Stimulated activated CD8-positive, alpha-beta memory T cell treated with anti-CD3 and anti-CD28 coated beads, Interleukin-7, amount 100 ng/mL, for 4 hours (primary cell): Measurements from ENCODE around the gene TMED1.

Experiments
- DNase-seq, 2 donors: peaks; one replicate each; pipeline ENCODE4 v3.0.0-alpha.2; 2020; ENCODE audit warnings: low read depth in 2 of 2

Gene TMED1

GRCh38 chr19:10831987-10832938 is 3.7 kb downstream of the TMED1 start:
- DNase-seq = no peak

GRCh38 chr19:10830931-10831779 is 4.9 kb downstream of the TMED1 start:
- no peak for DNase-seq

- DNase-seq = no peak
Observed at GRCh38 chr19:10830370-10830769, 5.6 kb downstream of the TMED1 start.

- no peak for DNase-seq
Observed at GRCh38 chr19:10829967-10830366, 6.0 kb downstream of the TMED1 start.

GRCh38 chr19:10828981-10829821 is 6.8 kb downstream of the TMED1 start:
- DNase-seq = no peak

- no peak for DNase-seq
Observed at GRCh38 chr19:10826846-10827245, 9.2 kb downstream of the TMED1 start.

GRCh38 chr19:10826231-10826630 is 9.8 kb downstream of the TMED1 start:
- no peak for DNase-seq

- no peak for DNase-seq
Observed at GRCh38 chr19:10823690-10824089, 12.3 kb downstream of the TMED1 start.

- DNase-seq = no peak
Observed at GRCh38 chr19:10820173-10820572, 15.8 kb downstream of the TMED1 start.

GRCh38 chr19:10819124-10820060 is 16.6 kb downstream of the TMED1 start:
- DNase-seq = no peak

GRCh38 chr19:10818301-10819123 is 17.5 kb downstream of the TMED1 start:
- no peak for DNase-seq

- DNase-seq = no peak
Observed at GRCh38 chr19:10817291-10818038, 18.5 kb downstream of the TMED1 start.

GRCh38 chr19:10816691-10817090 is 19.3 kb downstream of the TMED1 start:
- no peak for DNase-seq

- no peak for DNase-seq
Observed at GRCh38 chr19:10815969-10816644, 19.9 kb downstream of the TMED1 start.

GRCh38 chr19:10815007-10815536 is 20.9 kb downstream of the TMED1 start:
- DNase-seq = no peak

GRCh38 chr19:10812902-10813404 is 23.1 kb downstream of the TMED1 start:
- peak in 1 of 2 donors; percentile 9 for DNase-seq

GRCh38 chr19:10812196-10812595 is 23.8 kb downstream of the TMED1 start:
- no peak for DNase-seq
